DND-41 (cell line): ENCODE measurements around the gene GORASP2.
"Not testable (repeated sequence)": the region's sequence is repeated elsewhere in the genome, so short reads cannot be mapped to it uniquely, and the experiment has no call there.

Experiments used
- EZH2 ChIP-seq: IDR thresholded peaks from 3 replicates; pipeline ENCODE4 v1.6.1; 2012; ENCODE audit warnings: borderline replicate concordance, low read depth, mild to moderate bottlenecking, moderate library complexity, low read length, inconsistent platforms; ENCODE audit not compliant: severe bottlenecking
- TF ChIP-seq, protein P1 (sequence below): IDR thresholded peaks from 2 replicates; pipeline ENCODE4 v1.5.1; 2012; ENCODE audit warnings: borderline replicate concordance, low read length, moderate library complexity, mild to moderate bottlenecking; ENCODE audit not compliant: poor library complexity, severe bottlenecking; ENCODE audit errors: extremely low read depth

DNA sequence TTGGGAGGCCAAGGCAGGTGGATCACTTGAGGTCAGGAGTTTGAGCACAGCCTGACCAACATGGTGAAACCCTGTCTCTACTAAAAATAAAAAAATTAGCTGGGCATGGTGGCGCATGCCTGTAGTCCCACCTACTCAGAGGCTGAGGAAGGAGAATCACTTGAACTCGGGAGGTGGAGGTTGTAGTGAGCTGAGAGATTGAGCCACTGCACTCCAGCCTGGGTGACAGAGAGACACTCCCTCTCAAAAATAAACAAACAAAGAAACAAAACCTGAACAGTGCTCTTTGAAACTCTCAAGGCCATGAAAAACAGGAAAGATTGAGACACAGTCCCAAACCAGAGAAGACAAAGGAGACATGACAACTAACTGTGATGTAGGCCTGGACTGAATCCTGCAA, 7.2 kb upstream of the GORASP2 start:
- TF ChIP-seq, protein P1, sequence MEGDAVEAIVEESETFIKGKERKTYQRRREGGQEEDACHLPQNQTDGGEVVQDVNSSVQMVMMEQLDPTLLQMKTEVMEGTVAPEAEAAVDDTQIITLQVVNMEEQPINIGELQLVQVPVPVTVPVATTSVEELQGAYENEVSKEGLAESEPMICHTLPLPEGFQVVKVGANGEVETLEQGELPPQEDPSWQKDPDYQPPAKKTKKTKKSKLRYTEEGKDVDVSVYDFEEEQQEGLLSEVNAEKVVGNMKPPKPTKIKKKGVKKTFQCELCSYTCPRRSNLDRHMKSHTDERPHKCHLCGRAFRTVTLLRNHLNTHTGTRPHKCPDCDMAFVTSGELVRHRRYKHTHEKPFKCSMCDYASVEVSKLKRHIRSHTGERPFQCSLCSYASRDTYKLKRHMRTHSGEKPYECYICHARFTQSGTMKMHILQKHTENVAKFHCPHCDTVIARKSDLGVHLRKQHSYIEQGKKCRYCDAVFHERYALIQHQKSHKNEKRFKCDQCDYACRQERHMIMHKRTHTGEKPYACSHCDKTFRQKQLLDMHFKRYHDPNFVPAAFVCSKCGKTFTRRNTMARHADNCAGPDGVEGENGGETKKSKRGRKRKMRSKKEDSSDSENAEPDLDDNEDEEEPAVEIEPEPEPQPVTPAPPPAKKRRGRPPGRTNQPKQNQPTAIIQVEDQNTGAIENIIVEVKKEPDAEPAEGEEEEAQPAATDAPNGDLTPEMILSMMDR = not testable (repeated sequence)
- TF ChIP-seq EZH2 = not testable (repeated sequence)
